Stimulated activated CD8-positive, alpha-beta memory T cell treated with anti-CD3 and anti-CD28 coated beads, Interleukin-7, amount 100 ng/mL, for 48 hours (primary cell): ENCODE measurements around the gene HOXD11.

ENCODE experiments used
- DNase-seq, 2 donors: peaks; one replicate each; pipeline ENCODE4 v3.0.0-alpha.2; 2020; ENCODE audit warnings: low read depth in 1 of 2; ENCODE audit errors: extremely low read depth in 1 of 2

The HOXD11 gene

GRCh38 chr2:176106581-176107539 is at the start of gene HOXD11:
HOXD11 (plus strand) TSS chr2:176107280; CDS start chr2:176107356, 76 bp downstream.
- DNase-seq, result no peak

GRCh38 chr2:176063958-176064357 is 43.1 kb upstream of the HOXD11 start:
- DNase-seq, result no peak

- DNase-seq, result no peak
These were observed 40.2 kb upstream of the HOXD11 start for GRCh38 chr2:176066645-176067588.

- DNase-seq, result no peak
These were observed 39.3 kb upstream of the HOXD11 start for GRCh38 chr2:176067589-176068418.

- no peak for DNase-seq
These were observed 38.7 kb upstream of the HOXD11 start for GRCh38 chr2:176068419-176068832.

GRCh38 chr2:176071330-176072291 is 35.5 kb upstream of the HOXD11 start:
- no peak for DNase-seq

GRCh38 chr2:176072292-176072669 is 34.8 kb upstream of the HOXD11 start:
- no peak for DNase-seq

- no peak for DNase-seq
These were observed 33.9 kb upstream of the HOXD11 start for GRCh38 chr2:176072951-176073904.

GRCh38 chr2:176074919-176075425 is 32.1 kb upstream of the HOXD11 start:
- DNase-seq, result no peak

- no peak for DNase-seq
These were observed 31.6 kb upstream of the HOXD11 start for GRCh38 chr2:176075481-176075880.

GRCh38 chr2:176076063-176076462 is 31.0 kb upstream of the HOXD11 start:
- DNase-seq, result no peak

- DNase-seq, result no peak
These were observed 30.3 kb upstream of the HOXD11 start for GRCh38 chr2:176076796-176077195.

- no peak for DNase-seq
These were observed 28.4 kb upstream of the HOXD11 start for GRCh38 chr2:176078541-176079284.

- DNase-seq, result no peak
These were observed 27.7 kb upstream of the HOXD11 start for GRCh38 chr2:176079285-176079830.

GRCh38 chr2:176079831-176080539 is 27.1 kb upstream of the HOXD11 start:
- no peak for DNase-seq

- DNase-seq, result no peak
These were observed 26.3 kb upstream of the HOXD11 start for GRCh38 chr2:176080540-176081375.
